Mesendoderm (in vitro differentiated cells): ENCODE results near the gene LCNL1.
A peak's percentile ranks its signal among the peaks of the same experiment; 100 is the strongest.

Experiments
- DNase-seq: peaks from one replicate; pipeline ENCODE4 v3.0.0; 2013
- H2AK5ac ChIP-seq: 2 replicates; pipeline ENCODE4 v1.6.1; 2013; ENCODE audit warnings: low read length, inconsistent platforms
- H2BK120ac ChIP-seq: 2 replicates; pipeline ENCODE4 v1.6.1; 2013; ENCODE audit warnings: low read depth, mild to moderate bottlenecking, low read length, moderate library complexity, mixed read lengths
- H2BK15ac ChIP-seq: replicated peaks from 2 replicates; pipeline ENCODE4 v1.6.1; 2013; ENCODE audit warnings: low read depth, mild to moderate bottlenecking, moderate library complexity
- H2BK5ac ChIP-seq: 2 replicates; pipeline ENCODE4 v1.6.1; 2013; ENCODE audit warnings: low read length, inconsistent platforms
- H3K18ac ChIP-seq: 2 replicates; pipeline ENCODE4 v1.6.1; 2013; ENCODE audit warnings: mild to moderate bottlenecking, low read length, mixed read lengths
- H3K23ac ChIP-seq: one replicate; pipeline ENCODE4 v1.6.1; 2013; ENCODE audit warnings: low read length
- H3K27ac ChIP-seq: 2 replicates; pipeline ENCODE4 v1.5.1; 2013; ENCODE audit warnings: low read depth, mild to moderate bottlenecking, inconsistent platforms, low read length, moderate library complexity
- H3K27me3 ChIP-seq: 2 replicates; pipeline ENCODE4 v1.6.1; 2013; ENCODE audit warnings: low read length, control low read depth, mild to moderate bottlenecking, inconsistent platforms; ENCODE audit not compliant: insufficient read depth, poor library complexity
- H3K36me3 ChIP-seq: 2 replicates; pipeline ENCODE4 v1.6.1; 2013; ENCODE audit warnings: low read length, inconsistent platforms; ENCODE audit not compliant: control insufficient read depth, insufficient read depth
- H3K4ac ChIP-seq: one replicate; pipeline ENCODE4 v1.6.1; 2013; ENCODE audit warnings: low read depth, mild to moderate bottlenecking, low read length, moderate library complexity
- H3K4me1 ChIP-seq: 2 replicates; pipeline ENCODE4 v1.6.1; 2013; ENCODE audit warnings: low read depth, low read length, inconsistent platforms; ENCODE audit not compliant: control insufficient read depth
- H3K4me2 ChIP-seq: 2 replicates; pipeline ENCODE4 v1.6.1; 2013; ENCODE audit warnings: low read length
- H3K4me3 ChIP-seq: 2 replicates; pipeline ENCODE4 v1.5.1; 2013; ENCODE audit warnings: mild to moderate bottlenecking, low read length
- H3K56ac ChIP-seq: one replicate; pipeline ENCODE4 v1.6.1; 2013; ENCODE audit warnings: low read length
- H3K79me1 ChIP-seq: 2 replicates; pipeline ENCODE4 v1.6.1; 2013; ENCODE audit warnings: low read length, inconsistent platforms
- H3K79me2 ChIP-seq: 2 replicates; pipeline ENCODE4 v1.6.1; 2013; ENCODE audit warnings: mild to moderate bottlenecking, low read length; ENCODE audit not compliant: control insufficient read depth, insufficient read depth
- H3K9ac ChIP-seq: 2 replicates; pipeline ENCODE4 v1.6.1; 2013; ENCODE audit warnings: low read length, inconsistent platforms
- H4K5ac ChIP-seq: one replicate; pipeline ENCODE4 v1.6.1; 2013; ENCODE audit warnings: low read length
- H4K8ac ChIP-seq: one replicate; pipeline ENCODE4 v1.6.1; 2013; ENCODE audit warnings: low read depth, mild to moderate bottlenecking, control low read depth, low read length, moderate library complexity
- WGBS: extraction: QIAGEN DNeasy Blood & Tissue Kit; methylation state at CpG from one replicate; pipeline ENCODE4 v1.1.7; 2013; ENCODE audit warnings: low lambda C conversion rate, missing lambda C conversion rate; ENCODE audit not compliant: insufficient coverage; ENCODE audit errors: extremely low coverage; 5-methylcytosine and 5-hydroxymethylcytosine counted together

The LCNL1 gene

DNA sequence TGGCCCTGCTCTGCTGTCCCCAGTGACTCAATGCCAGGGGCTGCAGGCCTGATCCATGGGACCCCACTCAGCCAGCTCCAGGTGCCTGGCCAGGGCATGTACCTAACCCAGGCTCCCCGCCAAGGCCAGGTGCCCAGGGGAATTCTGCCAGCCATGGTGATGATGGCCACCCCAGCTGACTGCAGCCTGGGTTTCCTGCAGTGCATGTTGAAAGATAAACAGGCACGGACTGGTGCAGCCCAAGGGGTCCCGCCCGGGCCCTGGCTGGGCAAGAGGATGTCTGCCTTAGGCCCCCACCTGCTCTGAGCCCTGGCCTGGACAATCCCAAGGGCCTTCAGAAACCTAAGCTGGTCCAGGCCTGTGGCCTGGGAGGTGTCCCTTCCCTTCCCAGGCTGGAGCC, 44.0 kb downstream of the LCNL1 start:
- no peak overlapping the region for H2BK5ac ChIP-seq
- no peaks in the 10 kb centered on the region for H3K79me1 ChIP-seq
- no peak overlapping the region for H3K18ac ChIP-seq
- H3K4me1 ChIP-seq: no peaks in the 10 kb centered on the region
- H3K36me3 ChIP-seq: no peaks in the 10 kb centered on the region
- H4K5ac ChIP-seq: no peak overlapping the region
- H3K23ac ChIP-seq: no peak overlapping the region
- no peak for DNase-seq
- no peak overlapping the region for H3K27ac ChIP-seq
- H2AK5ac ChIP-seq: no peak overlapping the region
- WGBS: no CpG with 5 or more reads among the region's 4 CpGs
- H3K4ac ChIP-seq: no peak overlapping the region
- H4K8ac ChIP-seq: no peak overlapping the region
- H2BK15ac ChIP-seq: no peak overlapping the region
- no peak overlapping the region for H3K9ac ChIP-seq
- no peak overlapping the region for H3K4me2 ChIP-seq
- no peaks in the 10 kb centered on the region for H3K27me3 ChIP-seq
- H3K56ac ChIP-seq: no peak overlapping the region
- H3K4me3 ChIP-seq: no peak overlapping the region
- H2BK120ac ChIP-seq: no peak overlapping the region
- H3K79me2 ChIP-seq: no peaks in the 10 kb centered on the region

DNA sequence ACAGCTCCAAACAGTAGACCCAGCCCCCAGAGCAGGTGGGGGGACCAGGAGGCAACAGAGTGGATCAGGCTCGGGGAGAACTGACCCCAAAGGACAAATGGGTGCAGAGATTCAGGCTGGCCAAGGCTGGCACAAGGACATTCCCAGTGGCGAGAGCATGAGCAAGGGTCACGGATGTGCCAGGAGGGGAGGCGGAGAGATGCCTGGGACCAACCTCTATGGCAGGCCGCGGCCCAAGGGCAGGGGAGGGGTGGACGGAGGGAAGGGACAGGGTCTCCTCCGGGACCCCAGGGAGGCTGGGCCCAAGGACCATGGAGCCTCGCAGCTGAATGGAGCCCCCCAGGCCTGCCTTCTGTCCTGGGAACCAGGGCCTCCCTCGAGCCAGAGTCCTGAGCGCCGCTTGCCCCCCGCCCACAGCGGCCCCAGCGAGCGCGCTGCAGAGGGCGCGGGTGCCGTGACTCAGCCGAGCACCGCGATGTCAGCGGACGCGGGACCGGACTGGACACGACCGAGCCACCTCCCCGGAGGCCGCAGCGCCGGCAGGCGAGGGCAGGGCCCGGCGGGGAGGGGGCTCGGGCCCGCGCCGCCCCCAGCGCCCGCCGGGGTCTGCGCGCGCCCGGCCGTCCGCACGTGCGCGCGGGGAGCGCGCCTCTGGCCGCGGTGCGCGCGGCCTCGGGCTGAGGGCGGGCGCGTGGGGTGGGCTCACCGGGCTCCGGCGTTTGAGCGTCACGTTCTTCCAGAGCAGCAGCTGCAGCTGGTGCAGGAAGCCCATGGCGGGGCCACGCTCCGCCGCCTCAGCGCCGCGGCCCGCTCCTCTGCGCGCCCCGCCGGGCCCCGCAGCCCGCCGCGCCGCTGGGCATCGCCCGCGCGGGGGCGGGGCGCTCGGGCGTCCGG, 44.8 kb downstream of the LCNL1 start, which contains the start of gene ABCA2:
Gene ABCA2 (minus strand): TSS at position 869 of the 894 bp plus-strand sequence. CDS start 97 bp downstream, at position 772.
- H3K23ac ChIP-seq: no peak within 1 kb of the TSS
- H2BK5ac ChIP-seq: no peak within 1 kb of the TSS
- H3K79me2 ChIP-seq: no peaks in the 10 kb centered on the region
- no CpG with 5 or more reads among the region's 95 CpGs for WGBS
- H3K4me3 ChIP-seq: no peak within 1 kb of the TSS
- no peaks in the 10 kb centered on the region for H3K4me1 ChIP-seq
- peak within 1 kb of the TSS; percentile 74 for H3K56ac ChIP-seq
- H3K79me1 ChIP-seq: no peaks in the 10 kb centered on the region
- H3K4me2 ChIP-seq: peak within 1 kb of the TSS; percentile 54
- H4K5ac ChIP-seq: no peak within 1 kb of the TSS
- H4K8ac ChIP-seq: no peak within 1 kb of the TSS
- no peak within 1 kb of the TSS for H3K27ac ChIP-seq
- H2AK5ac ChIP-seq: no peak within 1 kb of the TSS
- H3K36me3 ChIP-seq: no peaks in the 10 kb centered on the region
- H3K18ac ChIP-seq: no peak within 1 kb of the TSS
- no peak for DNase-seq
- peak within 1 kb of the TSS; percentile 57 for H3K9ac ChIP-seq
- no peak within 1 kb of the TSS for H2BK120ac ChIP-seq
- H2BK15ac ChIP-seq: no peak within 1 kb of the TSS
- no peak within 1 kb of the TSS for H3K4ac ChIP-seq
- H3K27me3 ChIP-seq: no peaks in the 10 kb centered on the region

DNA sequence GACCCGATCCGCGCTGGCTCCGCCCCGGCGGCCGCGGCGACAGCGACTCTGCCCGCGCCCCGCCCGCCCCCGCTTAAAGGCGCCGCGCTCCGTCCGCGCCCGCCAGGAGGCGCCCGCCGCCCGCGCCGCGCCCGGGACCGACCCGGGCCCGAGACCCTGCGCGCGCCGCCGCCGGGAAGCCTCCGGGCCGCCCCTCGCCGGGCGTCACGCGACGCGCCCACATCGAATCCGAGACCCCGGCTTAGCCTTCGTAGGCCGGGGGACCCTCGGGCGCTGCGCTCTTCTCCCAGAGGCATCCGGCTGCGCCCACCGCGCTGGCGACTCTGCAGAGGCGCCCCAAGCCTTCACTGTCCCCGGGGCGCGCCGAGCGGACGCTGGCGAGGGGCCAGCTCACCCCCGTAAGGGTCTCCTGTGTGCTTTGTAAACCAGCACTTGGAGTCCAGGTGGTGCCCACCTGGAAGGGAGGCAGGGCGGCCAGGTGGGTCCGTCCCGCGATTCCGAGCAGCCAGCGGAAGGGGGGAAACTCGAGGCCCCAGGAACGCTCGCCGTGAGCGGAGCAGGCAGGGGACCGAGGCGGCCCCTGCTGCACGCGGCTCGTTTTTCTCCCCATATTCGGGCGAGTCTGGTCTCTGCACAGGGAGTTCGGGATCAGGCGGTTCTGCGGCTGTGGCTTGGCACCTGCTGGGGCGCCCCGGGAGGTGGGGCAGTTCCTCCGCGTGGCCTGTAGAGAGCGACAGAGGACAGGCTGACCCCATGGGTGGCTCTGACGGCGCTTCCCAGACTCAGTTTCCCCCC, 45.7 kb downstream of the LCNL1 start:
- Histone ChIP-seq H3K79me2 (no peaks in the 10 kb centered on the region), H3K4me1 (no peaks in the 10 kb centered on the region), H4K8ac (no peak overlapping the region), H3K9ac (peak overlapping the region; percentile 24), H3K4me3 (no peak overlapping the region), H2BK5ac (no peak overlapping the region), H3K18ac (no peak overlapping the region), H3K36me3 (no peaks in the 10 kb centered on the region), H2BK120ac (no peak overlapping the region), H3K56ac (no peak overlapping the region), H2AK5ac (no peak overlapping the region), H2BK15ac (no peak overlapping the region), H3K27me3 (no peaks in the 10 kb centered on the region), H3K4me2 (peak overlapping the region; percentile 38), H3K23ac (no peak overlapping the region), H3K27ac (no peak overlapping the region), H3K79me1 (no peaks in the 10 kb centered on the region), H3K4ac (no peak overlapping the region), H4K5ac (no peak overlapping the region)
- WGBS: no CpG with 5 or more reads among the region's 98 CpGs
- DNase-seq: peak; percentile 34

DNA sequence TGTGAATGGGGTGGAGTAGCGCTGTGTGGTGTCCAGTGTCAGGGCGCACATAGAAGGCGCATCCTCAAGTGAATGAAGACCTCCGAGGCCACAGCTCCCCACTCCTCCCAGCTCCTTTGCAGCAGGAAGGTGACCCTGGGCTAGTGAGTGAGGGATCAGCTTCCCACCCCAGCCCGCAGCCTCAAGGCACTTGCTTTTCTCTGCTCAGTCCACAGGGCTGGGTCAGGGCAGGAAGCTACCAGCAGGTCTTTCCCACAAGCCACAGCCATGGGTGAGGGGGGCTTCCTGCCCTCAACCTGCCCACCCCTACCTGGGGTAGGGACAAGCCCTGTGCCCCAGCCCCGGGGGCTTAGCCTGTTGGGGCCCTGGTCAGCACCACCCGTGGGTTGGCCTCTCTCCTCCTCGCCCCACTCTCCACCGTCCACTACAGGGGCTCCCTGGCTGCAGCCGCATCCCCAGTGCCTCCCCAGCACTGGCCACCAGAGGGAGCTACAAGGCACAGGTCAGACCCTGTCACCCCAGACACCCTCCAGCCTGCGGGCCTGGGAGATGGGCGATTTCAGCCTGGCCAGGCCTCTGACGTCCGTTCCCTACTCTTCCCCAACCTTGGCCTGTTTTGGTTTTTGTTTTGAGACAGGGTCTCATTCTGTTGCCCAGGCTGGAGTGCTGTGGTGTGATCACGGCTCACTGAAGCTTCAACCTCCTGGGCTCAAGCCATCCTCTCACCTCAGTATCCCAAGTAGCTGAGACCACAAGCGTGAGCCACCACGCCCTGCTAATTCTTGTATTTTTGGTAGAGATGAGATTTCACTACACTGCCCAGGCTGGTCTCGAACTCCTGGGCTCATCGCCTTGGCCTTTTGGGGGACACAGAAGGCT, 46.5 kb downstream of the LCNL1 start:
- H3K79me2 ChIP-seq: no peaks in the 10 kb centered on the region
- H2BK120ac ChIP-seq: no peak overlapping the region
- H3K79me1 ChIP-seq: no peaks in the 10 kb centered on the region
- no peak overlapping the region for H3K23ac ChIP-seq
- H3K4me3 ChIP-seq: no peak overlapping the region
- H2BK15ac ChIP-seq: no peak overlapping the region
- H3K56ac ChIP-seq: no peak overlapping the region
- H3K27me3 ChIP-seq: no peaks in the 10 kb centered on the region
- no peak overlapping the region for H3K9ac ChIP-seq
- H3K4ac ChIP-seq: no peak overlapping the region
- H3K4me1 ChIP-seq: no peaks in the 10 kb centered on the region
- H3K36me3 ChIP-seq: no peaks in the 10 kb centered on the region
- H4K8ac ChIP-seq: no peak overlapping the region
- H3K18ac ChIP-seq: no peak overlapping the region
- no CpG with 5 or more reads among the region's 19 CpGs for WGBS
- H3K4me2 ChIP-seq: no peak overlapping the region
- DNase-seq: peak; percentile 67
- H3K27ac ChIP-seq: no peak overlapping the region
- H4K5ac ChIP-seq: no peak overlapping the region
- H2AK5ac ChIP-seq: no peak overlapping the region
- H2BK5ac ChIP-seq: no peak overlapping the region

DNA sequence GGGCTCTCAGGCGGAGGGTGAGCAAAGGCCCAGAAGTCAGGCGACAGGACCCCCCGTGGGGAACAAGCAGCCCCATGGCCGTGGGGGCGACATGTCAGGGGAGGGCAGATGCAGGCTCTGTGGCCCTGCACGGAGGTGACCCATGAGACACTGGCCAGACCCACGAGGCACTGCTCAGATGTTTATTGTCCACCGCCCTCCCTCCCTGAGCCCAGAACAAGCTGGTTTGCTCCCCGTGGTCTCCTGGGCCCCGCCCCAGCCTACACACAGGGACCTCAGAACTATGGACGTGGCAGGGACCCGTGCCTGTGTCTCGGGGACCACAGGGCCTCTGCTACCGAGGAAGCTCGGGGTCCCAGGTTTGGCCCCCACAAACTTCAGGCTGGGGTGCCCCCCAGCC, 47.2 kb downstream of the LCNL1 start:
- Histone ChIP-seq H3K23ac (no peak overlapping the region), H3K36me3 (no peaks in the 10 kb centered on the region), H2BK15ac (no peak overlapping the region), H3K56ac (no peak overlapping the region), H3K4ac (no peak overlapping the region), H3K79me1 (no peaks in the 10 kb centered on the region), H3K18ac (no peak overlapping the region), H4K5ac (no peak overlapping the region), H3K79me2 (no peaks in the 10 kb centered on the region), H2AK5ac (no peak overlapping the region), H3K4me1 (no peaks in the 10 kb centered on the region), H2BK5ac (no peak overlapping the region), H3K9ac (no peak overlapping the region), H4K8ac (no peak overlapping the region), H3K4me3 (no peak overlapping the region), H3K27ac (no peak overlapping the region), H2BK120ac (no peak overlapping the region), H3K27me3 (no peaks in the 10 kb centered on the region), H3K4me2 (no peak overlapping the region)
- no peak for DNase-seq
- no CpG with 5 or more reads among the region's 15 CpGs for WGBS
